T-helper 22 cell (primary cell): Measurements from ENCODE around the gene CCDC185.

Source experiments
- DNase-seq: peaks from one replicate; pipeline ENCODE4 v3.0.0-alpha.2; 2020; ENCODE audit warnings: low read depth

CCDC185 gene

GRCh38 chr1:223437151-223437550 lies 43.9 kb downstream of the CCDC185 start:
- no peak for DNase-seq

GRCh38 chr1:223443397-223443796 lies 50.2 kb downstream of the CCDC185 start:
- DNase-seq: no peak

GRCh38 chr1:223444411-223444810 lies 51.2 kb downstream of the CCDC185 start:
- no peak for DNase-seq
